GM19463 (cell line): ENCODE data around the gene TOM1L2.
"Not testable (repeated sequence)": the region's sequence is repeated elsewhere in the genome, so short reads cannot be mapped to it uniquely, and the experiment has no call there.

Experiments
- ATAC-seq: cut with Tn5 transposase; IDR thresholded peaks from one replicate; pipeline ENCODE4 v1.9.1; 2021; ENCODE audit warnings: mild to moderate bottlenecking, moderate library complexity; ENCODE audit not compliant: unreplicated experiment

The TOM1L2 gene

GRCh38 chr17:17926036-17926435, 46.2 kb downstream of the TOM1L2 start:
- ATAC-seq: no peak

GRCh38 chr17:17924857-17925250, 47.3 kb downstream of the TOM1L2 start:
- ATAC-seq: no peak

GRCh38 chr17:17924131-17924856, 47.9 kb downstream of the TOM1L2 start:
- ATAC-seq: no peak

- ATAC-seq: no peak
These were observed 50.1 kb downstream of the TOM1L2 start for GRCh38 chr17:17922070-17922614.

GRCh38 chr17:17921192-17922069, 50.8 kb downstream of the TOM1L2 start:
- no peak for ATAC-seq

- ATAC-seq: no peak
These were observed 52.8 kb downstream of the TOM1L2 start for GRCh38 chr17:17919169-17920107.

GRCh38 chr17:17917394-17917793, 54.8 kb downstream of the TOM1L2 start:
- ATAC-seq: no peak

GRCh38 chr17:17915183-17915582, 57.0 kb downstream of the TOM1L2 start:
- ATAC-seq: no peak

GRCh38 chr17:17913695-17914332, 58.4 kb downstream of the TOM1L2 start:
- no peak for ATAC-seq

- not testable (repeated sequence) for ATAC-seq
These were observed 59.9 kb downstream of the TOM1L2 start for GRCh38 chr17:17912336-17912735.

- ATAC-seq: no peak
These were observed 61.1 kb downstream of the TOM1L2 start for GRCh38 chr17:17911001-17911613.

GRCh38 chr17:17910060-17910459, 62.1 kb downstream of the TOM1L2 start:
- no peak for ATAC-seq

- no peak for ATAC-seq
These were observed 63.1 kb downstream of the TOM1L2 start for GRCh38 chr17:17909078-17909477.

- ATAC-seq: no peak
These were observed 64.7 kb downstream of the TOM1L2 start for GRCh38 chr17:17907469-17907868.

GRCh38 chr17:17906418-17907215, 65.6 kb downstream of the TOM1L2 start:
- no peak for ATAC-seq

GRCh38 chr17:17905036-17905320, 67.2 kb downstream of the TOM1L2 start:
- ATAC-seq: no peak

- ATAC-seq: no peak
These were observed 67.8 kb downstream of the TOM1L2 start for GRCh38 chr17:17904166-17905035.

- ATAC-seq: no peak
These were observed 69.3 kb downstream of the TOM1L2 start for GRCh38 chr17:17902877-17903276.
